Measurements from ENCODE around the gene ARHGEF11. TPM values are rescaled to one million over a fixed set of nuclear protein-coding genes. Genes with fewer than 3 reads are reported as not detected.

ARHGEF11 gene
- total and polyA plus RNA-seq, 7 donors = 7.0 to 22.8 (median 19.9) TPM

GRCh38 chr1:156975084-156975483, 70.5 kb downstream of the ARHGEF11 start:
- Histone ChIP-seq H3K9me3 (no peaks in the 10 kb centered on the region), H3K36me3 (ENCODE audit: insufficient read depth in 1 of 2, low read depth in 1 of 2) (peaks cover 16 to 99% of the 10 kb centered on the region in 2 donors), H3K4me1 (no peaks in the 10 kb centered on the region), H3K27me3 (ENCODE audit: insufficient read depth in 3 of 3, low read length in 2 of 3) (no peaks in the 10 kb centered on the region), H3K27ac (no peak overlapping the region), H3K4me3 (no peak overlapping the region)
- ATAC-seq (no peak), DNase-seq (no peak)
- TF ChIP-seq, protein P1, sequence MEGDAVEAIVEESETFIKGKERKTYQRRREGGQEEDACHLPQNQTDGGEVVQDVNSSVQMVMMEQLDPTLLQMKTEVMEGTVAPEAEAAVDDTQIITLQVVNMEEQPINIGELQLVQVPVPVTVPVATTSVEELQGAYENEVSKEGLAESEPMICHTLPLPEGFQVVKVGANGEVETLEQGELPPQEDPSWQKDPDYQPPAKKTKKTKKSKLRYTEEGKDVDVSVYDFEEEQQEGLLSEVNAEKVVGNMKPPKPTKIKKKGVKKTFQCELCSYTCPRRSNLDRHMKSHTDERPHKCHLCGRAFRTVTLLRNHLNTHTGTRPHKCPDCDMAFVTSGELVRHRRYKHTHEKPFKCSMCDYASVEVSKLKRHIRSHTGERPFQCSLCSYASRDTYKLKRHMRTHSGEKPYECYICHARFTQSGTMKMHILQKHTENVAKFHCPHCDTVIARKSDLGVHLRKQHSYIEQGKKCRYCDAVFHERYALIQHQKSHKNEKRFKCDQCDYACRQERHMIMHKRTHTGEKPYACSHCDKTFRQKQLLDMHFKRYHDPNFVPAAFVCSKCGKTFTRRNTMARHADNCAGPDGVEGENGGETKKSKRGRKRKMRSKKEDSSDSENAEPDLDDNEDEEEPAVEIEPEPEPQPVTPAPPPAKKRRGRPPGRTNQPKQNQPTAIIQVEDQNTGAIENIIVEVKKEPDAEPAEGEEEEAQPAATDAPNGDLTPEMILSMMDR (IDR thresholded peaks at IDR 0.05) = no peak
- intact Hi-C loops (cut with DNase I) = no loop called here
- WGBS, 3 donors = 68 to 71% (median 70%) methylated on average over 2 of the region's 2 CpGs

DNA sequence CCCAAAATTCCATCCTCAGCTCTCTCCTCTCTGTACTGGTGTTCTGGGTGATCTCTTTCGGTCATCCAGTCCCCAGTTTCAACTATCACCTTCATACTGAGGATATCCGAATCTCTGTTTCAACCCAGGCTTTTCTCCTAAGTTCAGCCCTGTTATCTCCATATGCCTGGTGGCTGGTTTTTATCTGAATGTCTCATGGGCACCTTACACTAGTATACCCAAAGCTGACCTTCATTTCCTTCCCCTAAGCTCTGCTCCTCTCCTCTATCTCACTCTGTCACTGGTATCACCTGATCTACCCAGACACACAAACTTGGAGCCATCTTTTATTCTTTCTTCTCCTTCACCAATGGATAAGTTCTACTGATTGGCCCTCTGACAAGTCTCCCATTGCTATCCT, 72.1 kb downstream of the ARHGEF11 start:
- intact Hi-C loops (cut with DNase I) = no loop called here

DNA sequence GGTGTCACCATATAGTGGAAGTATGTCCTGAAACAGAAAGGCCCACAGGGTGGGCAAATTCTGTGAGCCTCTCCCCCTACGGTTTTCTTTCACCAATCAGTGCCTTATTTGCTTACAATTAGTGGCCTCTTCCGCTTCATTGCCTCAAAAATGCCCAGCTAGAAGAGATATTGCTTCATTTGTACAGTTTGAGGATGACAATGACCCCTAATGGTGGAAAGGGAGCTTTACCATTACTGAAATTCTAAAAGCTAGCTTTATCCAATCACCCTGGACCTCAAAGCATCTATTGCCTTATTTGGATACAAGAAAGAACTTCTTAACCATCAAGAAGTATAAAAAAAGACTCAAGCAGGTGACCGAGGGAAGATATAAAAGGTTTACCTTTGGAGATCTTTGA, 75.5 kb downstream of the ARHGEF11 start:
- 91 to 94% (median 92%) methylated on average over 3 of the region's 3 CpGs for WGBS, 3 donors

More for the DNA sequence above, 72.1 kb downstream of the ARHGEF11 start:
- Histone ChIP-seq H3K27ac (no peak overlapping the region), H3K4me3 (no peak overlapping the region), H3K9me3 (no peaks in the 10 kb centered on the region), H3K36me3 (ENCODE audit: insufficient read depth in 1 of 2, low read depth in 1 of 2) (peaks cover 13 to 100% of the 10 kb centered on the region in 2 donors), H3K27me3 (ENCODE audit: insufficient read depth in 3 of 3, low read length in 2 of 3) (no peaks in the 10 kb centered on the region), H3K4me1 (no peaks in the 10 kb centered on the region)
- TF ChIP-seq, protein P1 (IDR thresholded peaks at IDR 0.05) = no peak
- DNase-seq (no peak), ATAC-seq (no peak)
- WGBS, 3 donors = 97 to 100% (median 98%) methylated on average over 2 of the region's 2 CpGs

GRCh38 chr1:156969496-156969895, 76.0 kb downstream of the ARHGEF11 start:
- WGBS, 3 donors = 86 to 99% (median 95%) methylated on average over 3 of the region's 3 CpGs
- intact Hi-C loops (cut with DNase I) = no loop called here

More for the DNA sequence above, 75.5 kb downstream of the ARHGEF11 start:
- intact Hi-C loops (cut with DNase I) = no loop called here
- Histone ChIP-seq H3K4me3 (no peak overlapping the region), H3K27ac (no peak overlapping the region), H3K9me3 (no peaks in the 10 kb centered on the region), H3K27me3 (ENCODE audit: insufficient read depth in 3 of 3, low read length in 2 of 3) (no peaks in the 10 kb centered on the region), H3K36me3 (ENCODE audit: insufficient read depth in 1 of 2, low read depth in 1 of 2) (peaks cover 6 to 100% of the 10 kb centered on the region in 2 donors), H3K4me1 (no peaks in the 10 kb centered on the region)
- ATAC-seq = no peak
- TF ChIP-seq, protein P1 (IDR thresholded peaks at IDR 0.05) = no peak
- no peak for DNase-seq

More at GRCh38 chr1:156969496-156969895, 76.0 kb downstream of the ARHGEF11 start:
- ATAC-seq = no peak
- H3K27me3 ChIP-seq (ENCODE audit: insufficient read depth in 3 of 3, low read length in 2 of 3) = no peaks in the 10 kb centered on the region
- H3K4me3 ChIP-seq = no peak overlapping the region
- H3K9me3 ChIP-seq = no peaks in the 10 kb centered on the region
- no peak for DNase-seq
- H3K4me1 ChIP-seq = no peaks in the 10 kb centered on the region
- TF ChIP-seq, protein P1 (IDR thresholded peaks at IDR 0.05) = no peak
- H3K36me3 ChIP-seq (ENCODE audit: insufficient read depth in 1 of 2, low read depth in 1 of 2) = peaks cover 6 to 99% of the 10 kb centered on the region in 2 donors
- H3K27ac ChIP-seq = no peak overlapping the region

Data from psoas muscle (tissue), 8 donors.